Measurements from ENCODE around the gene GSK3B.

DNA sequence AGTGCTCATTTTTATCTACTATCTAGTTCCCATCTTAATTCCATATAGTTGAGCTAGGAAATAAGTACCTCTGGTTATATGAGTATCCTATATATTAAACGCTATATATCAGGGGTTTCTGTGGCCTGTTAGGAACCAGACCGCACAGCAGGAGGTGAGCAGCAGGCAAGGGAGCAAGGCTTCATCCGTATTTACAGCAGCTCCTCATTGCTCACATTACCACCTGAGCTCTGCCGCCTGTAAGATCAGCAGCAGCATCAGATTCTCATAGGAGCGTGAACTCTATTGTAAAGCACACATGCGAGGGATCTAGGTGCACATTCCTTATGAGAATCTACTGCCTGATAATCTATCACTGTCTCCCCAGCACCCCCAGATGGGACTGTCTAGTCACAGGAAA lies 23.0 kb downstream of the GSK3B start:
- TF ChIP-seq, protein P1, sequence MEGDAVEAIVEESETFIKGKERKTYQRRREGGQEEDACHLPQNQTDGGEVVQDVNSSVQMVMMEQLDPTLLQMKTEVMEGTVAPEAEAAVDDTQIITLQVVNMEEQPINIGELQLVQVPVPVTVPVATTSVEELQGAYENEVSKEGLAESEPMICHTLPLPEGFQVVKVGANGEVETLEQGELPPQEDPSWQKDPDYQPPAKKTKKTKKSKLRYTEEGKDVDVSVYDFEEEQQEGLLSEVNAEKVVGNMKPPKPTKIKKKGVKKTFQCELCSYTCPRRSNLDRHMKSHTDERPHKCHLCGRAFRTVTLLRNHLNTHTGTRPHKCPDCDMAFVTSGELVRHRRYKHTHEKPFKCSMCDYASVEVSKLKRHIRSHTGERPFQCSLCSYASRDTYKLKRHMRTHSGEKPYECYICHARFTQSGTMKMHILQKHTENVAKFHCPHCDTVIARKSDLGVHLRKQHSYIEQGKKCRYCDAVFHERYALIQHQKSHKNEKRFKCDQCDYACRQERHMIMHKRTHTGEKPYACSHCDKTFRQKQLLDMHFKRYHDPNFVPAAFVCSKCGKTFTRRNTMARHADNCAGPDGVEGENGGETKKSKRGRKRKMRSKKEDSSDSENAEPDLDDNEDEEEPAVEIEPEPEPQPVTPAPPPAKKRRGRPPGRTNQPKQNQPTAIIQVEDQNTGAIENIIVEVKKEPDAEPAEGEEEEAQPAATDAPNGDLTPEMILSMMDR (conservative IDR thresholded peaks at IDR 0.05 in 1 of 2, IDR thresholded peaks at IDR 0.05 in 1 of 2; ENCODE audit: low read depth in 1 of 2, low read length in 2 of 2) = no peak
- TF ChIP-seq EZH2 (IDR thresholded peaks at IDR 0.05; ENCODE audit: low read length, missing control alignments) = no peak

Measured in fibroblast of lung (primary cell).